Measurements from ENCODE around the gene NFYA.
"Not testable (repeated sequence)": the region's sequence is repeated elsewhere in the genome, so short reads cannot be mapped to it uniquely, and the experiment has no call there.

NFYA gene

DNA sequence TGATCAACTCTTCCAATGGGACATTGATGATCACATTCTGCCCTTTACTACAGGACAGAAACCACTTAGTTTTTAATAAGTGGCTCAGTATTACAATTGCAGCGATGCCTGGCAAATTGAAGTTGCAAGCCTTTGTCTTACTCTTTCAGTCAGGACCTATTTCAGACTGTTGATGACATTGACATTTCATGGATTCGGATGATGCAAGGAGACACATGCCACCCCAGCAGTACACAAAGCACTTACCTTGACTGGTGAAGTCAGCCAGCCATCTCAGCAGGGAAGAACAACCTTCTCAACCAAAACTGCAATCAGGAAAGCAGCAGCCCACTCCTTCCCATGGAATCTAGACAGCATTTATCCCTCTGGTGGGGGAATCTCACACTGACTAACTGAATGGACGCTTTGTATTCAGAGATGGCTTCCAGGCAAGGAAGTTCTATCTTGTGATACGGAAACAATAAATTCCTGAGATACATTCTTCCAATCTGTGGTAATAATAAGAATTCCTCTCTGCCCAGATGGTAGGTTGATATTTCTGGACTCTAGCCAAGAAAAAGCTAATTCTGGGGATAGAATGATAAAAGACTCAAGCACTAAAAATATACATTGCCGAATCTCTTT, 24.8 kb downstream of the NFYA start:
- no peak for DNase-seq
- Mint-ChIP-seq H3K27me3 (ENCODE audit: low read depth, poor library complexity) (no peaks in the 10 kb centered on the region), H3K4me3 (no peak overlapping the region), H3K4me1 (no peaks in the 10 kb centered on the region), H3K36me3 (ENCODE audit: low read depth) (peaks cover 80% of the 10 kb centered on the region), H3K9me3 (no peaks in the 10 kb centered on the region), H3K27ac (no peak overlapping the region)
- TF ChIP-seq, protein P1, sequence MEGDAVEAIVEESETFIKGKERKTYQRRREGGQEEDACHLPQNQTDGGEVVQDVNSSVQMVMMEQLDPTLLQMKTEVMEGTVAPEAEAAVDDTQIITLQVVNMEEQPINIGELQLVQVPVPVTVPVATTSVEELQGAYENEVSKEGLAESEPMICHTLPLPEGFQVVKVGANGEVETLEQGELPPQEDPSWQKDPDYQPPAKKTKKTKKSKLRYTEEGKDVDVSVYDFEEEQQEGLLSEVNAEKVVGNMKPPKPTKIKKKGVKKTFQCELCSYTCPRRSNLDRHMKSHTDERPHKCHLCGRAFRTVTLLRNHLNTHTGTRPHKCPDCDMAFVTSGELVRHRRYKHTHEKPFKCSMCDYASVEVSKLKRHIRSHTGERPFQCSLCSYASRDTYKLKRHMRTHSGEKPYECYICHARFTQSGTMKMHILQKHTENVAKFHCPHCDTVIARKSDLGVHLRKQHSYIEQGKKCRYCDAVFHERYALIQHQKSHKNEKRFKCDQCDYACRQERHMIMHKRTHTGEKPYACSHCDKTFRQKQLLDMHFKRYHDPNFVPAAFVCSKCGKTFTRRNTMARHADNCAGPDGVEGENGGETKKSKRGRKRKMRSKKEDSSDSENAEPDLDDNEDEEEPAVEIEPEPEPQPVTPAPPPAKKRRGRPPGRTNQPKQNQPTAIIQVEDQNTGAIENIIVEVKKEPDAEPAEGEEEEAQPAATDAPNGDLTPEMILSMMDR (IDR thresholded peaks at IDR 0.05): no peak

DNA sequence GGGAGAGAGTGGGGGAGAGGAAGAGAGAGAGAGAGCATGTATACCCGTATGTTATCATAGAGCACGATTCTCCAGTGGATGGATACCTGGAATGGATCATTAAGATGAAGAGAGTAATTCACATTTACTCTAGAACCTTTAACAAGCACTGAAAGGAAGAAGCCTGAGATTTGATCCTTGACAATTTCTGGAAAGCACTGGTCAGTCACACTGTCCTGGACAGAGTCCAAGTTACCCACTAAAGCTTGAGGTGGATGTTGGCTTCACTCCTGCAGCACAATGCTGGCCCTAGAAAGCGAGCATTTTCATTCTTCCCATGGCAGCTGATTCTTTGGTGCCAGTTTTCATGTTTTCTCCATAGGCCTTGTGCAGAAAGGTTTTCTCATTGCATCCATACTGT, 25.6 kb downstream of the NFYA start:
- Mint-ChIP-seq H3K27ac (no peak overlapping the region), H3K27me3 (ENCODE audit: low read depth, poor library complexity) (no peaks in the 10 kb centered on the region)
- no peak for DNase-seq

DNA sequence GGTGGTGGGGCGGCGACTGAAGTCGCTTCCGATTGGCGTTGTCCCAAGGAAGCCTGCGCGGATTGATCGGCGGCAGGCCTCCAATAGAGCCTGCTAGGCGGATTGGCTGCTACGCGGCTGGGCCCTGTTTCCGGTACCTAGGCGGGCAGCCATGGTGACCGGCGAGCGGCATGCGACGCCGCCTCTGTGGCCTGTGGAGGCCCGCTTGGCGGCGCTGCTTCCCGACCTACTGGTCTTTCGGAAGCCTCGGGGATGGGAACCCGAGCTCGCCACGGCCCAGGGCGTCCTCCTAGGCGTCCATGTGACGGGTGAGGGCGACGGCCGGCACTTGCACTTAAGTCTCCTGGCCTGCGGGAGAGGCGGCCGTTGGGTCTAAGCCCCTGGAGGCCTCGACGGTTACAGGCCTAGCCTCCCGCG, 28.1 kb downstream of the NFYA start:
- H3K27me3 Mint-ChIP-seq (ENCODE audit: low read depth, poor library complexity): no peaks in the 10 kb centered on the region
- H3K9me3 Mint-ChIP-seq: no peaks in the 10 kb centered on the region
- TF ChIP-seq, protein P1 (IDR thresholded peaks at IDR 0.05): no peak
- H3K4me1 Mint-ChIP-seq: no peaks in the 10 kb centered on the region
- no peak for DNase-seq
- H3K27ac Mint-ChIP-seq: no peak overlapping the region
- H3K4me3 Mint-ChIP-seq: no peak overlapping the region
- H3K36me3 Mint-ChIP-seq (ENCODE audit: low read depth): peaks cover 53% of the 10 kb centered on the region

More for the DNA sequence above, 25.6 kb downstream of the NFYA start:
- TF ChIP-seq, protein P1 (IDR thresholded peaks at IDR 0.05): no peak
- H3K4me1 Mint-ChIP-seq: no peaks in the 10 kb centered on the region
- no peak overlapping the region for H3K4me3 Mint-ChIP-seq
- H3K9me3 Mint-ChIP-seq: no peaks in the 10 kb centered on the region
- H3K36me3 Mint-ChIP-seq (ENCODE audit: low read depth): peaks cover 75% of the 10 kb centered on the region

DNA sequence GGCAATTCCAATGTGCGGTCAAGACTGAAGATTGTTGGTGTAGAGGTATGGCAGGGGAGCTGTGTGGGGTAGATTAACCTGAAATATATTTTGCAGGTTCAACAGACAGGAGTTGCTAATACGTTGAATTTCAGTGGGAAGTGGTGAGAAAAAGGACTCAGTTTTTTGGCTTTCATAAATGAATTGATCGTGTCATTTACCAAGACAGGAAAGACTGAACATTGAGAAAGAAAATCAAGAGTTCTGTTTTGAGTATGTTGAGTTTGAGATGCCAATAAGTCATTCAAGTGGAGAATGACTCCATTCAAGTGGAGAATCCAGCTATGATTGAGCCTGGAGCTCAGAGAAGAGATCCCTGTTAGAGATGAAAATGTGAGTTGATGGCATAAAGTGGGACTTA, 31.1 kb downstream of the NFYA start:
- TF ChIP-seq, protein P1 (IDR thresholded peaks at IDR 0.05): no peak
- DNase-seq: no peak
- Mint-ChIP-seq H3K4me1 (no peaks in the 10 kb centered on the region), H3K4me3 (no peak overlapping the region), H3K27ac (no peak overlapping the region), H3K27me3 (ENCODE audit: low read depth, poor library complexity) (no peaks in the 10 kb centered on the region), H3K9me3 (no peaks in the 10 kb centered on the region), H3K36me3 (ENCODE audit: low read depth) (peaks cover 23% of the 10 kb centered on the region)

DNA sequence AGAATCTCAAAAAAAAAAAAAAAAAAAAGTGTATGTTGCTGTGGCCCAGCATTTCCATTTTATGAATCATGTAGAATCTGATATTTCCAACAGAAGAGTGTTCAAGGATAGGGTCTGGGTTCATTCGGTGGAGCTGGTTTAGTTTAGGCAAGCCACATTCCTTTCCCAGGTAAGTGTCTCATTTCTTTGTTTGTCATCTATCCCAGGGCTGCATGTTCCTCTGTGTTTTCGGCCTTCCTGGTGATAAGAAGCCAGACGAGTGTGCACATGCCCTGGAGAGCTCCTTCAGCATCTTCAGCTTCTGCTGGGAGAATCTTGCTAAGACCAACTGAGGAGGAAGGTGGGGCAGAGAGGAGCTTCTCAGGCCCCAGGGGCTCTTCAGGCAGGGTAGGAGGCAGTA, 38.2 kb downstream of the NFYA start:
- Mint-ChIP-seq H3K27me3 (ENCODE audit: low read depth, poor library complexity) (peaks cover 2% of the 10 kb centered on the region), H3K9me3 (no peaks in the 10 kb centered on the region), H3K36me3 (ENCODE audit: low read depth) (no peaks in the 10 kb centered on the region), H3K4me1 (peaks cover 14% of the 10 kb centered on the region), H3K27ac (no peak overlapping the region), H3K4me3 (no peak overlapping the region)
- TF ChIP-seq, protein P1 (IDR thresholded peaks at IDR 0.05): no peak
- no peak for DNase-seq

DNA sequence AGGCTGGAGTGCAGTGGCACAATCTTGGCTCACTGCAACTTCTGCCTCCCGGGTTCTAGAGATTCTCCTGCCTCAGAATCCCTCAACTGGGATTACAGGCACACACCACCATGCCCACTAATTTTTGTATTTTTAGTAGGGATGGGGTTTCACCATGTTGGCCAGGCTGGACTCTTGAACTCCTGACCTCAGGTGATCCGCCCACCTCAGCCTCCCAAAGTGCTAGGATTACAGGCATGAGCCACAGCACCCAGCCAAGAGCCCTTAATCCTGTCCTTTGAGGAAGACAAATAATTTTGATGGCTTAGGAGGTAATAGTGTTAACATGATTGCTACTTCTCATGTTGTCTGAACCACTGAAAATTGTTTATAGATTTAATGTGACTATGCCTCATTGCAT, 42.3 kb downstream of the NFYA start:
- not testable (repeated sequence) for H3K4me3 Mint-ChIP-seq; H3K27ac Mint-ChIP-seq; H3K9me3 Mint-ChIP-seq; H3K36me3 Mint-ChIP-seq (ENCODE audit: low read depth); H3K27me3 Mint-ChIP-seq (ENCODE audit: low read depth, poor library complexity); DNase-seq
- peaks cover 14% of the 10 kb centered on the region for H3K4me1 Mint-ChIP-seq
